HepG2 (cell line): ENCODE measurements around the gene CCNA2. TPM values are rescaled to one million over a fixed set of nuclear protein-coding genes. Genes with fewer than 3 reads are reported as not detected.

Experiments
- CHCHD3 ChIP-seq: sonication (generic); formaldehyde crosslinking; IDR thresholded peaks from 2 replicates; pipeline ENCODE4 v1.8.0; 2022; ENCODE audit warnings: mild to moderate bottlenecking, missing genetic modification reagents, moderate library complexity
- ELF3 ChIP-seq: IDR thresholded peaks from 2 replicates; pipeline ENCODE4 v1.6.1; 2016; ENCODE audit warnings: missing genetic modification reagents, missing compliant biosample characterization
- FOXK1 ChIP-seq: sonication (generic); formaldehyde crosslinking; IDR thresholded peaks from 2 replicates; pipeline ENCODE4 v1.4.0; 2020; ENCODE audit warnings: low read depth, missing genetic modification reagents, borderline replicate concordance
- GZF1 ChIP-seq: sonication (generic); formaldehyde crosslinking; IDR thresholded peaks from 2 replicates; pipeline ENCODE4 v1.5.1; 2020; ENCODE audit warnings: mild to moderate bottlenecking, missing genetic modification reagents
- KDM1A ChIP-seq: IDR thresholded peaks from 2 replicates; pipeline ENCODE4 v1.6.1; 2016; ENCODE audit warnings: missing compliant biosample characterization
- KLF16 ChIP-seq, 2 experiments: sonication (generic) in 1 of 2; formaldehyde crosslinking in 1 of 2; IDR thresholded peaks; 2 replicates each; pipeline versions ENCODE4 v1.6.1 to v1.8.0; 2016 to 2023; ENCODE audit warnings: missing genetic modification reagents in 2 of 2, missing compliant biosample characterization in 1 of 2
- MAF1 ChIP-seq: sonication (generic); formaldehyde crosslinking; IDR thresholded peaks from 2 replicates; pipeline ENCODE4 v1.5.0; 2020; ENCODE audit warnings: missing genetic modification reagents, borderline replicate concordance
- NR3C1 ChIP-seq: sonication (generic); formaldehyde crosslinking; IDR thresholded peaks from 2 replicates; pipeline ENCODE4 v1.4.0; 2020; ENCODE audit warnings: missing genetic modification reagents
- REXO4 ChIP-seq: sonication (generic); formaldehyde crosslinking; IDR thresholded peaks from 2 replicates; pipeline ENCODE4 v1.8.0; 2022; ENCODE audit warnings: missing genetic modification reagents, mild to moderate bottlenecking, borderline replicate concordance
- SIN3B ChIP-seq: fragments of 150-350 bp; IDR thresholded peaks from 2 replicates; pipeline ENCODE4 v1.6.1; 2014; ENCODE audit warnings: low read length
- SNRNP70 ChIP-seq: fragments of 200-400 bp; formaldehyde crosslinking; IDR thresholded peaks from 2 replicates; pipeline ENCODE4 v1.6.1; 2017; ENCODE audit warnings: mild to moderate bottlenecking, low read depth, low read length, moderate library complexity
- STAT6 ChIP-seq: sonication (generic); formaldehyde crosslinking; IDR thresholded peaks from 2 replicates; pipeline ENCODE4 v1.4.0; 2020; ENCODE audit warnings: missing genetic modification reagents, mild to moderate bottlenecking, borderline replicate concordance
- TCF7 ChIP-seq: sonication (generic); IDR thresholded peaks from 2 replicates; pipeline ENCODE4 v1.6.1; 2016; ENCODE audit warnings: antibody characterized with exemption, low read depth
- TERF1 ChIP-seq: sonication (generic); formaldehyde crosslinking; IDR thresholded peaks from 2 replicates; pipeline ENCODE4 v1.8.0; 2022; ENCODE audit warnings: mild to moderate bottlenecking, missing genetic modification reagents, moderate library complexity
- YY1 ChIP-seq: IDR thresholded peaks from 2 replicates; pipeline ENCODE4 v1.6.1; 2011; ENCODE audit warnings: low read length, low read depth, moderate library complexity, mild to moderate bottlenecking; ENCODE audit not compliant: insufficient read depth, insufficient replicate concordance
- ZBTB21 ChIP-seq: sonication (generic); formaldehyde crosslinking; IDR thresholded peaks from 2 replicates; pipeline ENCODE4 v1.4.0; 2020; ENCODE audit warnings: missing genetic modification reagents
- ZNF12 ChIP-seq: sonication (generic); formaldehyde crosslinking; IDR thresholded peaks from 2 replicates; pipeline ENCODE4 v1.5.0; 2020; ENCODE audit warnings: missing genetic modification reagents
- ZNF274 ChIP-seq: sonication (generic); formaldehyde crosslinking; IDR thresholded peaks from 2 replicates; pipeline ENCODE4 v1.5.1; 2020; ENCODE audit warnings: mild to moderate bottlenecking, missing genetic modification reagents
- ZNF543 ChIP-seq: sonication (generic); formaldehyde crosslinking; IDR thresholded peaks from 2 replicates; pipeline ENCODE4 v1.4.0; 2020; ENCODE audit warnings: mild to moderate bottlenecking, missing genetic modification reagents
- ZNF556 ChIP-seq: sonication (generic); formaldehyde crosslinking; IDR thresholded peaks from 2 replicates; pipeline ENCODE4 v1.4.0; 2020; ENCODE audit warnings: mild to moderate bottlenecking, missing genetic modification reagents, borderline replicate concordance
- ZNF672 ChIP-seq: sonication (generic); formaldehyde crosslinking; IDR thresholded peaks from 2 replicates; pipeline ENCODE4 v1.8.1; 2022; ENCODE audit warnings: missing genetic modification reagents
- ZNF747 ChIP-seq: sonication (generic); formaldehyde crosslinking; IDR thresholded peaks from 2 replicates; pipeline ENCODE4 v1.8.1; 2023; ENCODE audit warnings: missing genetic modification reagents, mild to moderate bottlenecking, borderline replicate concordance
- ZNF775 ChIP-seq: sonication (generic); formaldehyde crosslinking; IDR thresholded peaks from 2 replicates; pipeline ENCODE4 v1.4.0; 2020; ENCODE audit warnings: missing genetic modification reagents, mild to moderate bottlenecking, moderate library complexity, borderline replicate concordance
- ZNF891 ChIP-seq: sonication (generic); formaldehyde crosslinking; IDR thresholded peaks from 2 replicates; pipeline ENCODE4 v1.5.0; 2020; ENCODE audit warnings: mild to moderate bottlenecking, missing genetic modification reagents
- ZXDC ChIP-seq: sonication (generic); formaldehyde crosslinking; IDR thresholded peaks from 2 replicates; pipeline ENCODE4 v1.5.0; 2020; ENCODE audit warnings: mild to moderate bottlenecking, missing genetic modification reagents
- polyA plus RNA-seq, 8 experiments: library from polyadenylated mRNA; depleted of rRNA in 3 of 8; stranded (reverse) in 7 of 8; unstranded in 1 of 8; fragments of >200 nt; fragmentation: Illumina TruSeq in 4 of 8; extraction: Trizol in 4 of 8; gene quantifications; 2 replicates each; pipeline versions ENCODE4 v1.2.1 to v1.2.3, GENCODE V29; 2011 to 2016; ENCODE audit warnings: low read depth in 4 of 8, missing spikeins in 1 of 8, mixed read lengths in 1 of 8; ENCODE audit not compliant: insufficient read depth in 1 of 8
- total RNA-seq, 5 experiments: library from RNA; depleted of rRNA; stranded (reverse); fragments of >200 nt; fragmentation: Illumina TruSeq; extraction: Trizol; gene quantifications; 2 replicates each; pipeline ENCODE4 v1.2.3, GENCODE V29; 2016; ENCODE audit warnings: low read depth in 1 of 5

CCNA2 gene
- total and polyA plus RNA-seq, 2 of the 13 experiments (the other 11 are each of a cell fraction or from before 2014, with no cell fraction given), result 31.3 to 105 TPM

GRCh38 chr4:121822796-121823504 is 733 bp downstream of the CCNA2 start (continued):
- TF ChIP-seq STAT6 (CRISPR knock-in tag), result no peak
- TF ChIP-seq ZNF672, result no peak
- TF ChIP-seq GZF1, result no peak
- TF ChIP-seq ZNF556, result 0 out of 2 replicates have a peak, but pooled peaks have one; percentile 21
- peak; percentile 99 for TF ChIP-seq ZNF274 (CRISPR knock-in tag)
- TF ChIP-seq TCF7, result no peak
- TF ChIP-seq FOXK1, result no peak
- TF ChIP-seq SNRNP70, result no peak
- no peak for TF ChIP-seq ZNF543 (CRISPR knock-in tag)
- no peak for TF ChIP-seq ELF3
- 0 out of 2 replicates have a peak, but pooled peaks have one; percentile 12 for TF ChIP-seq ZNF891 (CRISPR knock-in tag)
- no peak for TF ChIP-seq ZBTB21
- TF ChIP-seq TERF1 (CRISPR knock-in tag), result peak; percentile 52; the same call in 1 of the 2 replicates
- TF ChIP-seq SIN3B, result no peak
- TF ChIP-seq NR3C1 (CRISPR knock-in tag), result no peak
- TF ChIP-seq MAF1 (CRISPR knock-in tag), result no peak
- no peak for TF ChIP-seq ZNF747 (CRISPR knock-in tag)
- no peak; a peak in 1 of 4 replicates for TF ChIP-seq KLF16 (CRISPR knock-in tag; IDR thresholded peaks at IDR 0.05)
- peak; percentile 70 for TF ChIP-seq YY1
- TF ChIP-seq ZNF775 (CRISPR knock-in tag), result no peak
- TF ChIP-seq ZNF12 (CRISPR knock-in tag), result no peak
- TF ChIP-seq KDM1A (CRISPR knock-in tag), result no peak
- TF ChIP-seq REXO4 (CRISPR knock-in tag), result no peak
- no peak for TF ChIP-seq CHCHD3 (CRISPR knock-in tag)
- TF ChIP-seq ZXDC (CRISPR knock-in tag), result no peak
